B cell (primary cell): ENCODE measurements around the gene CITED4. TPM values are rescaled to one million over a fixed set of nuclear protein-coding genes. Genes with fewer than 3 reads are reported as not detected.

Source experiments
- ATAC-seq: fragments of 200-7000 bp; cut with Tn5 transposase; one replicate; pipeline ENCODE4 v1.10.0; 2021; ENCODE audit warnings: low read depth, mild to moderate bottlenecking, moderate number of reproducible peaks, moderate library complexity
- CTCF ChIA-PET: fragments of 350-600 bp; sonication (Branson Sonifier 250); formaldehyde crosslinking; loops from one replicate; lab custom pipeline; 2021; ENCODE audit warnings: antibody characterized with exemption, inconsistent platforms; lab: Charles Lee
- POLR2A ChIA-PET: fragments of 350-600 bp; sonication (Branson Sonifier 250); formaldehyde crosslinking; loops from one replicate; lab custom pipeline; 2021; ENCODE audit warnings: antibody characterized with exemption; lab: Charles Lee
- DNase-seq: peaks from one replicate; pipeline ENCODE4 v3.0.0; 2013
- H2AFZ ChIP-seq: 2 replicates; pipeline ENCODE4 v1.6.1; 2012; ENCODE audit warnings: mild to moderate bottlenecking, low read depth, low read length; ENCODE audit not compliant: insufficient read depth, poor library complexity, severe bottlenecking
- H3K27ac ChIP-seq, 2 donors: 1 replicate in 1 of 2; 2 replicates in 1 of 2; pipeline ENCODE4 v1.5.1; 2012 to 2013; ENCODE audit warnings: low read length in 2 of 2, mild to moderate bottlenecking in 2 of 2, moderate library complexity in 1 of 2
- H3K27me3 ChIP-seq, 4 experiments: fragments of 200-600 bp in 1 of 4; sonication (generic) in 1 of 4; replicated peaks in 1 of 4; 1 replicate in 2 of 4; 2 replicates in 2 of 4; pipeline versions ENCODE4 v1.6.1 to v1.7.0; 2013 to 2016; ENCODE audit warnings: low read length in 3 of 4, mild to moderate bottlenecking in 2 of 4, mixed read lengths in 1 of 4, moderate library complexity in 1 of 4; ENCODE audit not compliant: insufficient read depth in 4 of 4, control insufficient read depth in 3 of 4; ENCODE audit errors: control extremely low read depth in 1 of 4
- H3K36me3 ChIP-seq, 2 experiments: replicated peaks in 1 of 2; 1 replicate in 1 of 2; 2 replicates in 1 of 2; pipeline versions ENCODE4 v1.6.1 to v1.7.1; 2013; ENCODE audit warnings: low read length in 1 of 2; ENCODE audit not compliant: insufficient read depth in 2 of 2, control insufficient read depth in 1 of 2; ENCODE audit errors: control extremely low read depth in 1 of 2, extremely low read depth in 1 of 2
- H3K4me1 ChIP-seq, 2 donors: fragments of 200-600 bp in 1 of 2; sonication (generic) in 1 of 2; 1 replicate in 1 of 2; 2 replicates in 1 of 2; pipeline versions ENCODE4 v1.5.1 to v1.6.1; 2013 to 2017; ENCODE audit warnings: low read length in 2 of 2; ENCODE audit not compliant: control insufficient read depth in 2 of 2, insufficient read depth in 2 of 2
- H3K4me2 ChIP-seq: replicated peaks from 2 replicates; pipeline ENCODE3; 2012; ENCODE audit warnings: mild to moderate bottlenecking, low read depth, low read length; ENCODE audit not compliant: poor library complexity, severe bottlenecking
- H3K4me3 ChIP-seq, 5 experiments: fragments of 200-600 bp in 1 of 5; sonication (generic) in 1 of 5; 1 replicate in 3 of 5; 2 replicates in 2 of 5; pipeline versions ENCODE4 v1.5.1 to v1.7.0; 2011 to 2016; ENCODE audit warnings: low read length in 4 of 5, mild to moderate bottlenecking in 4 of 5, low read depth in 2 of 5, control low read depth in 1 of 5, moderate library complexity in 1 of 5; ENCODE audit not compliant: insufficient read depth in 1 of 5; ENCODE audit errors: control extremely low read depth in 1 of 5, extremely low read depth in 1 of 5
- H3K79me2 ChIP-seq: fragments of 200-600 bp; sonication (generic); one replicate; pipeline ENCODE4 v1.6.0; 2016; ENCODE audit warnings: low read length; ENCODE audit not compliant: control insufficient read depth, insufficient read depth
- H3K9ac ChIP-seq: fragments of 200-600 bp; sonication (generic); 2 replicates; pipeline ENCODE4 v1.6.1; 2017; ENCODE audit warnings: mild to moderate bottlenecking, low read length, moderate library complexity
- H3K9me3 ChIP-seq, 3 donors: one replicate each; pipeline versions ENCODE4 v1.6.1 to v1.7.1; 2013; ENCODE audit warnings: low read length in 2 of 3; ENCODE audit not compliant: control insufficient read depth in 2 of 3, insufficient read depth in 1 of 3; ENCODE audit errors: control extremely low read depth in 1 of 3
- H4K20me1 ChIP-seq: 2 replicates; pipeline ENCODE4 v1.6.0; 2012; ENCODE audit warnings: mild to moderate bottlenecking, low read length; ENCODE audit not compliant: insufficient read depth, control insufficient read depth, poor library complexity, severe bottlenecking
- H3K27ac Mint-ChIP-seq: one replicate; pipeline ENCODE4 v1.8.0; 2021; ENCODE audit warnings: mixed read lengths
- H3K27me3 Mint-ChIP-seq: one replicate; pipeline ENCODE4 v1.8.0; 2021; ENCODE audit warnings: mixed read lengths
- H3K4me1 Mint-ChIP-seq: one replicate; pipeline ENCODE4 v1.8.0; 2021; ENCODE audit warnings: mixed read lengths
- H3K4me3 Mint-ChIP-seq: one replicate; pipeline ENCODE4 v1.8.0; 2021; ENCODE audit warnings: mixed read lengths
- H3K9me3 Mint-ChIP-seq: one replicate; pipeline ENCODE4 v1.8.0; 2022; ENCODE audit warnings: mixed read lengths; ENCODE audit not compliant: insufficient read depth
- EZH2 ChIP-seq: IDR thresholded peaks from 2 replicates; pipeline ENCODE4 v1.6.1; 2012; ENCODE audit warnings: borderline replicate concordance, low read depth, mild to moderate bottlenecking, moderate library complexity, low read length; ENCODE audit not compliant: insufficient read depth, poor library complexity, severe bottlenecking
- WGBS: methylation state at CpG from one replicate; pipeline ENCODE4 v1.1.5; 2013; ENCODE audit warnings: missing lambda C conversion rate; ENCODE audit not compliant: insufficient coverage; 5-methylcytosine and 5-hydroxymethylcytosine counted together
- intact Hi-C: fragments of 100-400 bp; cut with micrococcal nuclease; formaldehyde crosslinking; loops from one replicate; pipeline ENCODE4 v1.10.0; 2022
- polyA plus RNA-seq: library from polyadenylated mRNA; depleted of rRNA; stranded (reverse); fragments of >200 nt; gene quantifications from 2 replicates; pipeline ENCODE4 v1.2.3, GENCODE V29; 2012
- total RNA-seq, 2 donors: library from RNA; stranded (reverse); fragments of 120-200 nt in 1 of 2; gene quantifications; 1 replicate in 1 of 2; 2 replicates in 1 of 2; pipeline versions ENCODE4 v1.2.3 to v1.2.4, GENCODE V29; 2013 to 2022
- TF ChIP-seq, protein P1 (sequence below): fragments of 200-600 bp; IDR thresholded peaks from one replicate; pipeline ENCODE4 v1.8.0; 2022; ENCODE audit warnings: antibody characterized with exemption, mild to moderate bottlenecking

The CITED4 gene
- total and polyA plus RNA-seq, 2 donors (not counting 1 experiment from before 2014, with no cell fraction given), result 3.2 to 5.6 TPM

DNA sequence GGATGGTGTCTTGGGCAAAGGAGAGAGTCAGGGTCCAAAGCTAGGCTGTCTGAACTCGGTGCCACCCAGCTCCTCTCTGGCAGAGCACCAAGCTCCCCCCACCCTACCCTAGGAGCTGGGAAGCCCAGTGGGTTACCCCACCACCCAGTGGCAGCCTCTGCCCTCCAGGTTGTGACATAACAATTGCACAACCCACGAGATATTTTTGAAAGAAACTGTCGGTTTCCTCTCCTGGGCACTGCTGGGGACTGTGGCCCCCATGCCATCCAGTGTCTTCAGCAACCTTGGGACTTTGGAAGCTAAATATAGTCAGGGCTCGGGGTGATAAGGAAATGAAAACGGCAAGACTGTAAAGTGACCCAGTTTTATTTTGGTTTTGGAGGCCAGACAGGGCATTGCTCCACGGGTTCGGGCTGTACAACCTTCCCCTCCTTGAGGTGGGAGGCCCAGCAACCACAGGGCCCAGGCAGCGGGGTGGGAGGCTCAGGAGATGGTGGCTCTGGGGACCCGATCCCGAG, 1.4 kb downstream of the CITED4 start:
- Histone ChIP-seq H3K36me3 (no peaks in the 10 kb centered on the region), H3K9me3 (peaks cover 0 to 8% (median 0%) of the 10 kb centered on the region in 3 donors), H4K20me1 (no peaks in the 10 kb centered on the region), H3K4me3 (peak overlapping the region in 4 of 5 experiments; percentile 31 to 67 (median 58)), H3K4me1 (peaks cover 11 to 14% of the 10 kb centered on the region in 2 donors), H2AFZ (peak overlapping the region; percentile 76), H3K4me2 (peak overlapping the region; percentile 99), H3K27me3 (peaks cover 0 to 35% (median 9%) of the 10 kb centered on the region in 4 experiments), H3K9ac (peak overlapping the region; percentile 62), H3K79me2 (no peaks in the 10 kb centered on the region), H3K27ac (no peak overlapping the region)
- CTCF ChIA-PET, result interaction anchor here (0.6 to 1.9 kb wide), 5 partner anchors 11 to 191 kb away, joined by 3 to 5 read pairs (median 3); no protein-coding TSS in a partner anchor
- peaks cover 9% of the 10 kb centered on the region for H3K4me1 Mint-ChIP-seq
- TF ChIP-seq, protein P1, sequence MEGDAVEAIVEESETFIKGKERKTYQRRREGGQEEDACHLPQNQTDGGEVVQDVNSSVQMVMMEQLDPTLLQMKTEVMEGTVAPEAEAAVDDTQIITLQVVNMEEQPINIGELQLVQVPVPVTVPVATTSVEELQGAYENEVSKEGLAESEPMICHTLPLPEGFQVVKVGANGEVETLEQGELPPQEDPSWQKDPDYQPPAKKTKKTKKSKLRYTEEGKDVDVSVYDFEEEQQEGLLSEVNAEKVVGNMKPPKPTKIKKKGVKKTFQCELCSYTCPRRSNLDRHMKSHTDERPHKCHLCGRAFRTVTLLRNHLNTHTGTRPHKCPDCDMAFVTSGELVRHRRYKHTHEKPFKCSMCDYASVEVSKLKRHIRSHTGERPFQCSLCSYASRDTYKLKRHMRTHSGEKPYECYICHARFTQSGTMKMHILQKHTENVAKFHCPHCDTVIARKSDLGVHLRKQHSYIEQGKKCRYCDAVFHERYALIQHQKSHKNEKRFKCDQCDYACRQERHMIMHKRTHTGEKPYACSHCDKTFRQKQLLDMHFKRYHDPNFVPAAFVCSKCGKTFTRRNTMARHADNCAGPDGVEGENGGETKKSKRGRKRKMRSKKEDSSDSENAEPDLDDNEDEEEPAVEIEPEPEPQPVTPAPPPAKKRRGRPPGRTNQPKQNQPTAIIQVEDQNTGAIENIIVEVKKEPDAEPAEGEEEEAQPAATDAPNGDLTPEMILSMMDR, result no peak
- no peak for TF ChIP-seq EZH2
- DNase-seq (no peak), ATAC-seq (no peak)
- peak overlapping the region; percentile 50 for H3K27ac Mint-ChIP-seq
- H3K27me3 Mint-ChIP-seq, result peaks cover 27% of the 10 kb centered on the region
- intact Hi-C loops, result no loop called here
- WGBS, result 20% methylated on average over 10 of the region's 10 CpGs
- peak overlapping the region; percentile 92 for H3K4me3 Mint-ChIP-seq
- H3K9me3 Mint-ChIP-seq, result no peaks in the 10 kb centered on the region
- POLR2A ChIA-PET, result interaction anchor here (2.1 kb wide), 1 partner anchor 169 kb away, joined by 12 read pairs; the partner anchor contains the start of gene NFYC

DNA sequence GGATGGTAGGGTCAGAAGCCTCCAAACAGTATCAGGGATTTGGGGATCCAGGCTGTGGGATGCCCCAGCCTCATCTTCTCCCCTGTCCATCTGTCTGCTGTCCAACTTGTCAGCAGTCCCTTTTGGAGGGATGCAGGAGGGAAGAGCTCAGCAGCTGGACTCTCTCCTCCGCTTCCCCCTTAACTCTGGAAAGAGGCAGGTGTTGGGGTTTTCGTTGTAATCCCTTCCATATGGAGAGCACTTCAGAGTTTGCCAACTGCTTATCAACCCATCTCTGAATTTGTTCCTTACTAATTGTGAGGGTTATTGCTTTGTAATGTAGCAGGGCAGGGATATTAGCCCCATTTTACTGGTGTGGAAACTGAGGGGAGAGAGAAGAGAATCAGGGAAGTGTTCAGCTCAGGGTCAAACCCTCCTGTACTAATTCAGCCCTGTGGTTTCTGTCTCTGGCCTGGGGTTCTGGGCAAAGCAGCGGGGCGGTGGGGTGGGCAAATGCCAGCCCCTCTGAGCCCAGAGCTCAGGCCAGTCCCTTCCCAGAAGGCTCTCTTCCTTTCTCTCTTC, 3.2 kb downstream of the CITED4 start:
- ChIA-PET CTCF (no interaction called here), POLR2A (no interaction called here)
- no peak overlapping the region for H3K4me3 Mint-ChIP-seq
- intact Hi-C loops, result no loop called here
- Histone ChIP-seq H3K79me2 (no peaks in the 10 kb centered on the region), H3K4me2 (no peak overlapping the region), H3K4me1 (peaks cover 11 to 14% of the 10 kb centered on the region in 2 donors), H3K9ac (no peak overlapping the region), H3K27me3 (peaks cover 0 to 40% (median 9%) of the 10 kb centered on the region in 4 experiments), H3K36me3 (no peaks in the 10 kb centered on the region), H3K4me3 (no peak overlapping the region), H2AFZ (no peak overlapping the region), H4K20me1 (no peaks in the 10 kb centered on the region), H3K9me3 (peaks cover 0 to 8% (median 0%) of the 10 kb centered on the region in 3 donors), H3K27ac (no peak overlapping the region)
- 95% methylated on average over 3 of the region's 4 CpGs for WGBS
- H3K4me1 Mint-ChIP-seq, result peaks cover 9% of the 10 kb centered on the region
- no peak overlapping the region for H3K27ac Mint-ChIP-seq
- ATAC-seq (no peak), DNase-seq (no peak)
- H3K27me3 Mint-ChIP-seq, result peaks cover 27% of the 10 kb centered on the region
- TF ChIP-seq, protein P1, result no peak
- TF ChIP-seq EZH2, result no peak
- H3K9me3 Mint-ChIP-seq, result no peaks in the 10 kb centered on the region
